ENCODE results near the gene MSL3B.

Gene MSL3B

DNA sequence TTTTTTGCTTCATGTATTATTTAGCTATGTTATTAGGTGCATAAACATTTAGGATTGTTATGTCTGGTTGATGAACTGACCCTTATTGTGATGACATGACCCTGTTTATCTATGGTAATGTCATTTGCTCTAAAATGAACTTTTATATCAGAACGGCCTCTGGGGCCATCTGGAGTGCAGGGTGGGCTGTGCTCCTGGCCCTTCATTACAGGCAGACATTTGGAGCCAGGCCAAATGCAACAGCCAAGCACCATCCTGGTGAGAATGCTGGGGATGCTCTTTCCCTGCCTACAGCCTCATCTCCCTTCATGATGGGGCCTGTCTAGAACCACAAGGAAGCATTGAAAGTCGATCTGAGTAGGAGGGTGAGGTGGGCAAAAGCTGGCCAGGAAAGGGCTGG lies 51.9 kb downstream of the MSL3B start:
- DNase-seq = no peak

DNA sequence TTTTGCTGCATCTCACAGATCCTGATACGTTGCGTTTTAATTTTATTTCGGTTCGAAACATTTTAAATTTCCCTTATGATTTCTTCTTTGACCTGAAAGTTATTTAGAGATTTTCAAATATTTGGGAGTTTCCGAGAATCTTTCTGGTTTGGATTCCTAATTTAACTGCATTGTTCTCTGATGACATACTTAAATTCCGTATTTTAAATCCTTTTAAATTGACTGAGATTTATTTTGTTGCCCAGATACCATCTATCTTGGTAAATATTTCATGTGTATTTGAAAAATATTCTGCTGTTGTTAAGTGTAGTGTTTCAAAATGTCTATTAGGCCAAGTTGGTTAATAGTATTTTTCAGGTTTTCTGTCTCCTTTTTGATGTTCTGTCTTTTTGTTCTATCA lies 52.3 kb downstream of the MSL3B start:
- DNase-seq = no peak

Measured in stimulated activated CD4-positive, alpha-beta T cell treated with anti-CD3 and anti-CD28 coated beads, Interleukin-2, amount 100 ng/mL, for 24 hours (primary cell).